Gastrocnemius medialis (tissue), 4 donors: Measurements from ENCODE around the gene RBMS3.

ENCODE experiments used
- POLR2A ChIP-seq, 2 donors: fragments of 450-650 bp; IDR thresholded peaks; one replicate each; pipeline ENCODE4 v1.6.1; 2017; ENCODE audit warnings: antibody characterized with exemption in 2 of 2, mild to moderate bottlenecking in 2 of 2, moderate library complexity in 2 of 2
- TF ChIP-seq, protein P1 (sequence below), 5 experiments: fragments of 450-650 bp in 3 of 5; fragments of 200-600 bp in 2 of 5; sonication (generic) in 2 of 5; IDR thresholded peaks in 4 of 5; conservative IDR thresholded peaks in 1 of 5; 1 replicate in 4 of 5; 2 replicates in 1 of 5; pipeline ENCODE4 v1.5.1; 2016 to 2019; ENCODE audit warnings: antibody characterized with exemption in 5 of 5, mild to moderate bottlenecking in 3 of 5, moderate library complexity in 3 of 5

DNA sequence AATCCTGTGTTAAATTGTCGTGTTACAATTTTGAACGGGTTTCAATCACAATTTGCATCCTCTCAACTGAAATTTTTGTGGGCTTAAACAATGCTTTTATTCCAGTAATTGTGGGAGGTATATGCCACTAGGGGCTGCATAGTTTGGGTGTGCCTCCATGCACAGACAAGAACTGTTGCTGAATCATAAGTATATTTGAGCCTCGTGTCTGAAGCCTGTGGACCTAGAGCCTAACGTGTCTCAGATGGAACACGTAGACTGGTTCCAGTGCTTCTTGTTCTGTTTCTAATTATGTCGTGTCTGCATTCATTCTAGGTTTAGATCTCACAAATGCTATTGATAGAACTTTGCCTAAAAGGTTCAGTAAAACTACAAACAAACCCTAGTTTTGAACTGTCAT, 363.4 kb downstream of the RBMS3 start:
- TF ChIP-seq, protein P1, sequence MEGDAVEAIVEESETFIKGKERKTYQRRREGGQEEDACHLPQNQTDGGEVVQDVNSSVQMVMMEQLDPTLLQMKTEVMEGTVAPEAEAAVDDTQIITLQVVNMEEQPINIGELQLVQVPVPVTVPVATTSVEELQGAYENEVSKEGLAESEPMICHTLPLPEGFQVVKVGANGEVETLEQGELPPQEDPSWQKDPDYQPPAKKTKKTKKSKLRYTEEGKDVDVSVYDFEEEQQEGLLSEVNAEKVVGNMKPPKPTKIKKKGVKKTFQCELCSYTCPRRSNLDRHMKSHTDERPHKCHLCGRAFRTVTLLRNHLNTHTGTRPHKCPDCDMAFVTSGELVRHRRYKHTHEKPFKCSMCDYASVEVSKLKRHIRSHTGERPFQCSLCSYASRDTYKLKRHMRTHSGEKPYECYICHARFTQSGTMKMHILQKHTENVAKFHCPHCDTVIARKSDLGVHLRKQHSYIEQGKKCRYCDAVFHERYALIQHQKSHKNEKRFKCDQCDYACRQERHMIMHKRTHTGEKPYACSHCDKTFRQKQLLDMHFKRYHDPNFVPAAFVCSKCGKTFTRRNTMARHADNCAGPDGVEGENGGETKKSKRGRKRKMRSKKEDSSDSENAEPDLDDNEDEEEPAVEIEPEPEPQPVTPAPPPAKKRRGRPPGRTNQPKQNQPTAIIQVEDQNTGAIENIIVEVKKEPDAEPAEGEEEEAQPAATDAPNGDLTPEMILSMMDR (IDR thresholded peaks at IDR 0.05 in 4 of 5, conservative IDR thresholded peaks at IDR 0.05 in 1 of 5) = peak in 1 of 5 experiments; percentile 28
- TF ChIP-seq POLR2A (IDR thresholded peaks at IDR 0.05) = no peak
